Activated CD8-positive, alpha-beta T cell treated with anti-CD3 and anti-CD28 coated beads for 36 hours (primary cell): ENCODE results near the gene TNS1. TPM values are rescaled to one million over a fixed set of nuclear protein-coding genes. Genes with fewer than 3 reads are reported as not detected.

Source experiments
- ATAC-seq: fragments of 200-7000 bp; cut with Tn5 transposase; one replicate; pipeline ENCODE4 v1.10.0; 2021; ENCODE audit warnings: mild to moderate bottlenecking, moderate library complexity
- CTCF ChIA-PET: fragments of 350-600 bp; sonication (Branson Sonifier 250); formaldehyde crosslinking; loops from one replicate; lab custom pipeline; 2021; ENCODE audit warnings: antibody characterized with exemption; lab: Charles Lee
- POLR2A ChIA-PET: fragments of 350-600 bp; sonication (Branson Sonifier 250); formaldehyde crosslinking; loops from one replicate; lab custom pipeline; 2021; ENCODE audit warnings: antibody characterized with exemption; lab: Charles Lee
- DNase-seq: peaks from one replicate; pipeline ENCODE4 v3.0.0-alpha.2; 2020
- H3K27ac Mint-ChIP-seq: one replicate; pipeline ENCODE4 v1.8.0; 2021; ENCODE audit warnings: mild to moderate bottlenecking, mixed read lengths
- H3K27me3 Mint-ChIP-seq: one replicate; pipeline ENCODE4 v1.8.0; 2021; ENCODE audit warnings: mixed read lengths
- H3K36me3 Mint-ChIP-seq: one replicate; pipeline ENCODE4 v1.8.0; 2021; ENCODE audit warnings: low read depth, mixed read lengths
- H3K4me1 Mint-ChIP-seq: one replicate; pipeline ENCODE4 v1.8.0; 2021; ENCODE audit warnings: low read depth, mixed read lengths
- H3K4me3 Mint-ChIP-seq: one replicate; pipeline ENCODE4 v1.8.0; 2021; ENCODE audit warnings: mild to moderate bottlenecking, moderate library complexity, mixed read lengths
- H3K9me3 Mint-ChIP-seq: one replicate; pipeline ENCODE4 v1.8.0; 2021; ENCODE audit warnings: mixed read lengths
- intact Hi-C: fragments of 100-400 bp; cut with micrococcal nuclease; formaldehyde crosslinking; loops from one replicate; pipeline ENCODE4 v1.10.0; 2022
- total RNA-seq, 2 experiments: library from RNA; stranded (reverse); gene quantifications; one replicate each; pipeline ENCODE4 v1.2.3, GENCODE V29; 2021
- TF ChIP-seq, protein P1 (sequence below): fragments of 200-600 bp; IDR thresholded peaks from one replicate; pipeline ENCODE4 v1.8.0; 2022; ENCODE audit warnings: antibody characterized with exemption, mild to moderate bottlenecking

The TNS1 gene
- total RNA-seq, 2 experiments from 2014 or later, result 1.8 to 2.0 TPM

DNA sequence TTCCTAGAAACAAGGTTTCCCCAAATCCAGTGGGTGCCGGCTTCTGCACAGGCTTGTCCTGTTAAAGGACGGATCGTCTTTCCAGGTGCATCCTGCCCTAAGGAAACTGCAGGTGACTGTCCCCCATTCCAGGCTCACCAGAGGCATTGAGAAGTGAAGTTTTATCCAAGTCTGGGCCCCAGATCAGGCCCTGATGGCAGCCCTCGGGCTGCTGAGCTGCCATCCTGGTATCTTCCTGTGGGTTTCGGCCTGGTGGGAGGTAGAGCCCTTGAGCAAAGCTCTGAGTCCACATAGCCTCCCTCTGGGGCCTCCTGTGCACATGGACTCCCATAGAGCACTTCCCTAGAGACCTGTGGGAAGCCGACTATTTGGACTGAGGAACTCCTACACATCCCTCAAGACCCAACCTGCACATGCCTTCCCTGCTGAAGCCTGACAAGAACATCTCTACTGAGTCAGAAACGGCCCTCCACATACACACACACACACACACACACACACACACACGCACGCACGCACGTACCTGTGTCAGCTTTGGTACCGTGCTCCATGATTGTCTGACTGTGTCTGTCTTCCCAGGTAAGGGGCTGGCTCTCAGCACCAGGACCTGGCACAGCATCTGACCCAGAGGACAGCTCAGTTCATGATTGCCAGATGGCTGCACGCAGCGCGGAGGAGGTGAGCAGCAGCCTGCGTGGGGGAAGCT, 16.4 kb downstream of the TNS1 start:
- intact Hi-C loops, result no loop called here
- peaks cover 10% of the 10 kb centered on the region for H3K4me1 Mint-ChIP-seq
- DNase-seq (no peak), ATAC-seq (no peak)
- CTCF ChIA-PET, result interaction anchor here (0.9 to 9.6 kb wide), 5 partner anchors 8 to 198 kb away, joined by 3 to 129 read pairs (median 8); no protein-coding TSS in a partner anchor
- no peaks in the 10 kb centered on the region for H3K9me3 Mint-ChIP-seq
- POLR2A ChIA-PET, result no interaction called here
- H3K36me3 Mint-ChIP-seq, result no peaks in the 10 kb centered on the region
- H3K27ac Mint-ChIP-seq, result no peak overlapping the region
- peaks cover 3% of the 10 kb centered on the region for H3K27me3 Mint-ChIP-seq
- TF ChIP-seq, protein P1, sequence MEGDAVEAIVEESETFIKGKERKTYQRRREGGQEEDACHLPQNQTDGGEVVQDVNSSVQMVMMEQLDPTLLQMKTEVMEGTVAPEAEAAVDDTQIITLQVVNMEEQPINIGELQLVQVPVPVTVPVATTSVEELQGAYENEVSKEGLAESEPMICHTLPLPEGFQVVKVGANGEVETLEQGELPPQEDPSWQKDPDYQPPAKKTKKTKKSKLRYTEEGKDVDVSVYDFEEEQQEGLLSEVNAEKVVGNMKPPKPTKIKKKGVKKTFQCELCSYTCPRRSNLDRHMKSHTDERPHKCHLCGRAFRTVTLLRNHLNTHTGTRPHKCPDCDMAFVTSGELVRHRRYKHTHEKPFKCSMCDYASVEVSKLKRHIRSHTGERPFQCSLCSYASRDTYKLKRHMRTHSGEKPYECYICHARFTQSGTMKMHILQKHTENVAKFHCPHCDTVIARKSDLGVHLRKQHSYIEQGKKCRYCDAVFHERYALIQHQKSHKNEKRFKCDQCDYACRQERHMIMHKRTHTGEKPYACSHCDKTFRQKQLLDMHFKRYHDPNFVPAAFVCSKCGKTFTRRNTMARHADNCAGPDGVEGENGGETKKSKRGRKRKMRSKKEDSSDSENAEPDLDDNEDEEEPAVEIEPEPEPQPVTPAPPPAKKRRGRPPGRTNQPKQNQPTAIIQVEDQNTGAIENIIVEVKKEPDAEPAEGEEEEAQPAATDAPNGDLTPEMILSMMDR, result no peak
- H3K4me3 Mint-ChIP-seq, result no peak overlapping the region

DNA sequence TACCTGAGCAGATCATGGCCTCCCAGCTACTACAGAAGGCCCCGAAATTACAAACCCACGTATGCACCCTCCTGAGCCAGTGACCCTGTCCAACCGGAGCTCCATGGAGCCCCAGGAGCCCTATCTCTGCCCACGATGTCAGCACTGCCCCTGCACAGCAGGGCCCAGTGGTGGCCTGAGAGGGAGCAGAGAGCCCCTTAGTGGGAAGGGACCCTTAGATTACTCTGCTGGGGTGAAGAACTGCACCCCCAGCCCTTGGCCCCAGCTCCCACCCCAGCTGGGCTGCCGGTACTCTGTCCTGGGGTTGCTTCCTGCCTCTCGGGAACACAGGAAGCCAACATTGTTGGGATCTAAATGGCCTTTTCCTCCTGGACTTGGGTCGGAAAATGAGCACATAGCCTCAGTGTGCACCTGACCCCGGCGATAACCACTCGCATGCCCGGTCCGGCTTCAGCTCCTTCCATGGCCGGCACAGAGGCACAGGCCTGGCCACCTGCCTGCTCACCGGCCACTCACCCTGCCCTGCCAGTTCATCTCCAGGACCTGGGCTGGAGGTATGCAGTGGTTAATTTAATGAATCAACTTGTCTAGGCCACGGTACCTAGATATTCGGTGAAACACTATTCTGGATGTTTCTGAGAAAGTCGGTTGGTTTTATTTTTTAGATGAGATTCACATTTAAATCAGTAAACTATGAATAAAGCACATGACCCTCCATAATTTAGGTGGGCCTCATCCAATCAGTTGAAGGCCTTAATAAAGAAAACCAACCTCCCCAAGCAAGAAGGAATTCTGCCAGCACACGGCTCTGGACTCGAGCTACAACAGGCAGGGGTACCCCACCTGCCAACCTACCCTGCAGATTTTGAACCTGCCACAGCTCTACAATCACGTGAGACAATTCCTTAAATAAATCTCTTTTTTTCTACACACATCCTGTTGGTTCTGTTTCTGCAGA, 19.2 kb downstream of the TNS1 start:
- no peak overlapping the region for H3K4me3 Mint-ChIP-seq

DNA sequence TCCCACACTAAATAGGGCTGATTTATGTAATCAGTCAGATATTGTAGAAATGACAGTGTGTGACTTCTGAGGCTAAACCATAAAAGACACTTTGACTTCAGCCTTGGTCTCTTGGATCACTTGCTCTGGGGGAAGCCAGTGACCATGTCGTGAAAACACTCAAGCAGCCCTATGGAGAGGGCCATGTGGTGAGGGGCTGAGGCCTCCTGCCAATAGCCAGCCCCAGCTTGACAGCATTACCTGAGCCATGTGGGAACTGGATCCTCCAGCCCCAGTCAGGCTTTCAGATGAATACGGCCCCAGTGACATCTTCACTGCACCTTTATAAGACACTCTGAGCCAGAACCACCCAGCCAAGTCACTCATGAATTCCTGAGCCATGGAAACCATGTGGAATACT, 20.8 kb downstream of the TNS1 start:
- no peaks in the 10 kb centered on the region for H3K9me3 Mint-ChIP-seq

More for the DNA sequence above, 19.2 kb downstream of the TNS1 start:
- ChIA-PET POLR2A (no interaction called here), CTCF (interaction anchor here (4.1 to 9.6 kb wide), 2 partner anchors 10 to 195 kb away, joined by 23 to 129 read pairs; no protein-coding TSS in a partner anchor)
- TF ChIP-seq, protein P1, result no peak
- Mint-ChIP-seq H3K4me1 (peaks cover 2% of the 10 kb centered on the region), H3K27me3 (peaks cover 1% of the 10 kb centered on the region), H3K27ac (no peak overlapping the region), H3K9me3 (no peaks in the 10 kb centered on the region), H3K36me3 (no peaks in the 10 kb centered on the region)
- ATAC-seq (no peak), DNase-seq (no peak)
- intact Hi-C loops, result no loop called here

DNA sequence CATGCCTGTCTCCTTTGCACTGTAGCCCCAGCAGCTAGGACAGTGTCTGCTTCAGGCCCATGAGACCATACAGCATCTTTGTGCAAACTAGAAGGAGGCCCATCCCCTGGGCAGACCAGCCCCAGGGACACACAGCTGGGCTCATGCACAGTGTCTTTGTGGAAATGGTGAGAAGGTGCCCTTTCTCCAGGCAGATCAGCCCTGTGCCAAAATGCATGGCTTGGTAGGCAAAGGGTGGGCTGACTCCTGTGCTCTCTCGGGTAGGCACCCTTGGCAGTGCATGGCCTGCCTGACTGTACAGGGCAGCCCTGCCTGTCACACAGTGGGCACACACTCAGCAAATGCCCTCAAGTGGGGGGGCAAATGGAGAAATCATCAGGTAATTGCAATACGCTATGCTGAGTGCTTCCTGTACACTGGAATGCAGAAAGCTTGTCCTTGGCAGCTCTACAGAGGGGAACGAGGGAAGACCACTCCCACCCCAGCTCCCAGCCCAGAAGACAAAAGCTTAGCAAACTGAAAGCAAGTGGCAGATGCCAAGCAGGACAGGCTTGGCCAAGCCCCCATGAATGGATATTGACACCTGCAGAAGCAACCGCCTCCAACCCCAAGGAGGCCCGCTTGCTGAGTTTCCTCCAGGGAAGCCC, 21.6 kb downstream of the TNS1 start:
- POLR2A ChIA-PET, result no interaction called here
- Mint-ChIP-seq H3K27ac (no peak overlapping the region), H3K9me3 (no peaks in the 10 kb centered on the region), H3K4me3 (no peak overlapping the region), H3K36me3 (no peaks in the 10 kb centered on the region), H3K4me1 (no peaks in the 10 kb centered on the region), H3K27me3 (peaks cover 1% of the 10 kb centered on the region)
- ATAC-seq (no peak), DNase-seq (no peak)
- TF ChIP-seq, protein P1, result no peak
- CTCF ChIA-PET, result interaction anchor here (1.5 to 9.6 kb wide), 2 partner anchors 88 to 193 kb away, joined by 3 to 129 read pairs; partner anchors contain the start of gene RUFY4
- intact Hi-C loops, result no loop called here

More for the DNA sequence above, 20.8 kb downstream of the TNS1 start:
- H3K36me3 Mint-ChIP-seq, result no peaks in the 10 kb centered on the region
- TF ChIP-seq, protein P1, result no peak
- no peak overlapping the region for H3K4me3 Mint-ChIP-seq
- H3K27me3 Mint-ChIP-seq, result peaks cover 1% of the 10 kb centered on the region
- intact Hi-C loops, result no loop called here
- POLR2A ChIA-PET, result no interaction called here
- no peaks in the 10 kb centered on the region for H3K4me1 Mint-ChIP-seq
- CTCF ChIA-PET, result interaction anchor here (1.5 to 9.6 kb wide), 2 partner anchors 87 to 193 kb away, joined by 3 to 129 read pairs; partner anchors contain the start of gene RUFY4
- H3K27ac Mint-ChIP-seq, result no peak overlapping the region
- ATAC-seq (no peak), DNase-seq (no peak)
